Measurements from ENCODE around the gene GPHN. TPM values are rescaled to one million over a fixed set of nuclear protein-coding genes. Genes with fewer than 3 reads are reported as not detected.

Gene GPHN
- polyA plus RNA-seq, 4 donors, result 10.0 to 26.2 (median 22.4) TPM

GRCh38 chr14:66979101-66979974 is 471.4 kb downstream of the GPHN start:
- H3K27me3 ChIP-seq (ENCODE audit: control insufficient read depth in 3 of 3, insufficient read depth in 3 of 3, low read length in 3 of 3), result no peaks in the 10 kb centered on the region
- H3K27ac ChIP-seq (ENCODE audit: low read depth in 1 of 3, low read length in 2 of 3), result no peak overlapping the region
- no peak for FAIRE-seq
- DNase-seq, result no peak
- no peaks in the 10 kb centered on the region for H3K36me3 ChIP-seq (ENCODE audit: control insufficient read depth in 3 of 3, insufficient read depth in 2 of 3, low read depth in 1 of 3, low read length in 3 of 3)
- WGBS, 3 donors, result 70 to 89% (median 75%) methylated on average over 3 of the region's 3 CpGs
- no peaks in the 10 kb centered on the region for H3K9me3 ChIP-seq (ENCODE audit: control insufficient read depth in 2 of 2, insufficient read depth in 1 of 2, low read depth in 1 of 2, low read length in 1 of 2)
- H3K4me3 ChIP-seq (ENCODE audit: low read depth in 1 of 3, low read length in 3 of 3), result no peak overlapping the region
- no peaks in the 10 kb centered on the region for H3K4me1 ChIP-seq (ENCODE audit: control insufficient read depth in 3 of 3, insufficient read depth in 2 of 3, low read depth in 1 of 3, low read length in 2 of 3)

- Histone ChIP-seq H3K4me1 (ENCODE audit: control insufficient read depth in 3 of 3, insufficient read depth in 2 of 3, low read depth in 1 of 3, low read length in 2 of 3) (no peaks in the 10 kb centered on the region), H3K9me3 (ENCODE audit: control insufficient read depth in 2 of 2, insufficient read depth in 1 of 2, low read depth in 1 of 2, low read length in 1 of 2) (no peaks in the 10 kb centered on the region), H3K27ac (ENCODE audit: low read depth in 1 of 3, low read length in 2 of 3) (no peak overlapping the region), H3K4me3 (ENCODE audit: low read depth in 1 of 3, low read length in 3 of 3) (no peak overlapping the region), H3K27me3 (ENCODE audit: control insufficient read depth in 3 of 3, insufficient read depth in 3 of 3, low read length in 3 of 3) (no peaks in the 10 kb centered on the region), H3K36me3 (ENCODE audit: control insufficient read depth in 3 of 3, insufficient read depth in 2 of 3, low read depth in 1 of 3, low read length in 3 of 3) (no peaks in the 10 kb centered on the region)
- no peak for FAIRE-seq
- no peak for DNase-seq
Observed at GRCh38 chr14:66982247-66982646, 474.3 kb downstream of the GPHN start.

GRCh38 chr14:66992776-66993175 is 484.8 kb downstream of the GPHN start:
- DNase-seq (no peak), FAIRE-seq (no peak)
- Histone ChIP-seq H3K36me3 (ENCODE audit: control insufficient read depth in 3 of 3, insufficient read depth in 2 of 3, low read depth in 1 of 3, low read length in 3 of 3) (no peaks in the 10 kb centered on the region), H3K9me3 (ENCODE audit: control insufficient read depth in 2 of 2, insufficient read depth in 1 of 2, low read depth in 1 of 2, low read length in 1 of 2) (no peaks in the 10 kb centered on the region), H3K4me1 (ENCODE audit: control insufficient read depth in 3 of 3, insufficient read depth in 2 of 3, low read depth in 1 of 3, low read length in 2 of 3) (no peaks in the 10 kb centered on the region), H3K4me3 (ENCODE audit: low read depth in 1 of 3, low read length in 3 of 3) (no peak overlapping the region), H3K27ac (ENCODE audit: low read depth in 1 of 3, low read length in 2 of 3) (no peak overlapping the region), H3K27me3 (ENCODE audit: control insufficient read depth in 3 of 3, insufficient read depth in 3 of 3, low read length in 3 of 3) (no peaks in the 10 kb centered on the region)
- 78 to 95% (median 89%) methylated on average over 2 of the region's 2 CpGs for WGBS, 3 donors

GRCh38 chr14:66993512-66993911 is 485.6 kb downstream of the GPHN start:
- H3K36me3 ChIP-seq (ENCODE audit: control insufficient read depth in 3 of 3, insufficient read depth in 2 of 3, low read depth in 1 of 3, low read length in 3 of 3), result no peaks in the 10 kb centered on the region
- no peak for FAIRE-seq
- no peaks in the 10 kb centered on the region for H3K27me3 ChIP-seq (ENCODE audit: control insufficient read depth in 3 of 3, insufficient read depth in 3 of 3, low read length in 3 of 3)
- H3K4me3 ChIP-seq (ENCODE audit: low read depth in 1 of 3, low read length in 3 of 3), result no peak overlapping the region
- DNase-seq, result no peak
- 82 to 89% (median 85%) methylated on average over 1 of the region's 1 CpG for WGBS, 3 donors
- no peak overlapping the region for H3K27ac ChIP-seq (ENCODE audit: low read depth in 1 of 3, low read length in 2 of 3)
- H3K9me3 ChIP-seq (ENCODE audit: control insufficient read depth in 2 of 2, insufficient read depth in 1 of 2, low read depth in 1 of 2, low read length in 1 of 2), result no peaks in the 10 kb centered on the region
- H3K4me1 ChIP-seq (ENCODE audit: control insufficient read depth in 3 of 3, insufficient read depth in 2 of 3, low read depth in 1 of 3, low read length in 2 of 3), result no peaks in the 10 kb centered on the region

- WGBS, 3 donors, result 72 to 83% (median 73%) methylated on average over 3 of the region's 3 CpGs
- Histone ChIP-seq H3K27me3 (ENCODE audit: control insufficient read depth in 3 of 3, insufficient read depth in 3 of 3, low read length in 3 of 3) (no peaks in the 10 kb centered on the region), H3K27ac (ENCODE audit: low read depth in 1 of 3, low read length in 2 of 3) (no peak overlapping the region), H3K4me3 (ENCODE audit: low read depth in 1 of 3, low read length in 3 of 3) (no peak overlapping the region), H3K4me1 (ENCODE audit: control insufficient read depth in 3 of 3, insufficient read depth in 2 of 3, low read depth in 1 of 3, low read length in 2 of 3) (no peaks in the 10 kb centered on the region), H3K36me3 (ENCODE audit: control insufficient read depth in 3 of 3, insufficient read depth in 2 of 3, low read depth in 1 of 3, low read length in 3 of 3) (no peaks in the 10 kb centered on the region), H3K9me3 (ENCODE audit: control insufficient read depth in 2 of 2, insufficient read depth in 1 of 2, low read depth in 1 of 2, low read length in 1 of 2) (no peaks in the 10 kb centered on the region)
- DNase-seq, result no peak
- FAIRE-seq, result no peak
Observed at GRCh38 chr14:66998013-66998412, 490.1 kb downstream of the GPHN start.

GRCh38 chr14:66999978-67000377 is 492.0 kb downstream of the GPHN start:
- Histone ChIP-seq H3K4me1 (ENCODE audit: control insufficient read depth in 3 of 3, insufficient read depth in 2 of 3, low read depth in 1 of 3, low read length in 2 of 3) (no peaks in the 10 kb centered on the region), H3K36me3 (ENCODE audit: control insufficient read depth in 3 of 3, insufficient read depth in 2 of 3, low read depth in 1 of 3, low read length in 3 of 3) (no peaks in the 10 kb centered on the region), H3K27ac (ENCODE audit: low read depth in 1 of 3, low read length in 2 of 3) (no peak overlapping the region), H3K9me3 (ENCODE audit: control insufficient read depth in 2 of 2, insufficient read depth in 1 of 2, low read depth in 1 of 2, low read length in 1 of 2) (no peaks in the 10 kb centered on the region), H3K27me3 (ENCODE audit: control insufficient read depth in 3 of 3, insufficient read depth in 3 of 3, low read length in 3 of 3) (no peaks in the 10 kb centered on the region), H3K4me3 (ENCODE audit: low read depth in 1 of 3, low read length in 3 of 3) (no peak overlapping the region)
- DNase-seq (no peak), FAIRE-seq (no peak)

GRCh38 chr14:67002994-67003753 is 495.2 kb downstream of the GPHN start:
- Histone ChIP-seq H3K9me3 (ENCODE audit: control insufficient read depth in 2 of 2, insufficient read depth in 1 of 2, low read depth in 1 of 2, low read length in 1 of 2) (no peaks in the 10 kb centered on the region), H3K4me3 (ENCODE audit: low read depth in 1 of 3, low read length in 3 of 3) (no peak overlapping the region), H3K27me3 (ENCODE audit: control insufficient read depth in 3 of 3, insufficient read depth in 3 of 3, low read length in 3 of 3) (no peaks in the 10 kb centered on the region), H3K4me1 (ENCODE audit: control insufficient read depth in 3 of 3, insufficient read depth in 2 of 3, low read depth in 1 of 3, low read length in 2 of 3) (no peaks in the 10 kb centered on the region), H3K27ac (ENCODE audit: low read depth in 1 of 3, low read length in 2 of 3) (no peak overlapping the region), H3K36me3 (ENCODE audit: control insufficient read depth in 3 of 3, insufficient read depth in 2 of 3, low read depth in 1 of 3, low read length in 3 of 3) (no peaks in the 10 kb centered on the region)
- DNase-seq (peak in 1 of 2 donors; percentile 14), FAIRE-seq (no peak)

- Histone ChIP-seq H3K27ac (ENCODE audit: low read depth in 1 of 3, low read length in 2 of 3) (no peak overlapping the region), H3K27me3 (ENCODE audit: control insufficient read depth in 3 of 3, insufficient read depth in 3 of 3, low read length in 3 of 3) (no peaks in the 10 kb centered on the region), H3K36me3 (ENCODE audit: control insufficient read depth in 3 of 3, insufficient read depth in 2 of 3, low read depth in 1 of 3, low read length in 3 of 3) (no peaks in the 10 kb centered on the region), H3K4me3 (ENCODE audit: low read depth in 1 of 3, low read length in 3 of 3) (no peak overlapping the region), H3K9me3 (ENCODE audit: control insufficient read depth in 2 of 2, insufficient read depth in 1 of 2, low read depth in 1 of 2, low read length in 1 of 2) (no peaks in the 10 kb centered on the region), H3K4me1 (ENCODE audit: control insufficient read depth in 3 of 3, insufficient read depth in 2 of 3, low read depth in 1 of 3, low read length in 2 of 3) (no peaks in the 10 kb centered on the region)
- DNase-seq (no peak), FAIRE-seq (no peak)
- WGBS, 3 donors, result 69 to 99% (median 89%) methylated on average over 2 of the region's 2 CpGs
Observed at GRCh38 chr14:67004521-67004920, 496.6 kb downstream of the GPHN start.
